IMR-90 (cell line): ENCODE measurements around the gene DAAM2. TPM values are rescaled to one million over a fixed set of nuclear protein-coding genes. Genes with fewer than 3 reads are reported as not detected.

Experiments
- ATAC-seq: fragments of 200-7000 bp; cut with Tn5 transposase; 2 replicates; pipeline ENCODE4 v1.9.1; 2020; ENCODE audit warnings: low read depth, mild to moderate bottlenecking, moderate library complexity
- BruUV-seq: library from RNA; stranded (reverse); fragments of 400-500 nt; replicated peaks from 2 replicates; lab custom pipeline; 2021; lab: Mats Ljungman, UMichigan
- CTCF ChIA-PET: fragments of 300-600 bp; formaldehyde crosslinking; extraction: SDS; loops from one replicate; lab custom pipeline; 2021; ENCODE audit warnings: antibody characterized with exemption; lab: Yijun Ruan, JAX
- POLR2A ChIA-PET: fragments of 300-600 bp; sonication (Branson Sonifier 250); formaldehyde crosslinking; loops from one replicate; lab custom pipeline; 2022; ENCODE audit warnings: antibody characterized with exemption; ENCODE audit not compliant: unreplicated experiment; lab: Charles Lee
- DNase-seq: peaks from one replicate; pipeline ENCODE4 v3.0.0; 2013
- H2AFZ ChIP-seq: replicated peaks from 2 replicates; pipeline ENCODE3; 2013; ENCODE audit warnings: low read length, mild to moderate bottlenecking; ENCODE audit not compliant: poor library complexity
- H2AK5ac ChIP-seq: 2 replicates; pipeline ENCODE4 v1.6.1; 2013; ENCODE audit warnings: low read depth, low read length, inconsistent platforms
- H2AK9ac ChIP-seq: replicated peaks from 2 replicates; pipeline ENCODE3; 2013; ENCODE audit warnings: mild to moderate bottlenecking, low read depth, low read length, moderate library complexity; ENCODE audit not compliant: poor library complexity
- H2BK120ac ChIP-seq: 2 replicates; pipeline ENCODE4 v1.6.1; 2013; ENCODE audit warnings: low read depth, low read length, inconsistent platforms
- H2BK15ac ChIP-seq: 3 replicates; pipeline ENCODE4 v1.6.1; 2013; ENCODE audit warnings: low read depth, low read length, inconsistent platforms
- H2BK20ac ChIP-seq: 2 replicates; pipeline ENCODE4 v1.6.1; 2013; ENCODE audit warnings: low read depth, mild to moderate bottlenecking, inconsistent platforms, low read length, moderate library complexity
- H2BK5ac ChIP-seq: 2 replicates; pipeline ENCODE4 v1.6.1; 2013; ENCODE audit warnings: mild to moderate bottlenecking, low read depth, low read length, inconsistent platforms; ENCODE audit not compliant: poor library complexity, severe bottlenecking
- H3K14ac ChIP-seq: replicated peaks from 2 replicates; pipeline ENCODE4 v1.6.1; 2013; ENCODE audit warnings: low read depth, low read length, inconsistent platforms
- H3K18ac ChIP-seq: 2 replicates; pipeline ENCODE4 v1.6.1; 2013; ENCODE audit warnings: low read depth, low read length, control low read depth
- H3K23ac ChIP-seq: 2 replicates; pipeline ENCODE4 v1.6.1; 2013; ENCODE audit warnings: low read depth, low read length, inconsistent platforms
- H3K27ac ChIP-seq: 2 replicates; pipeline ENCODE4 v1.5.1; 2013; ENCODE audit warnings: mild to moderate bottlenecking, control low read depth, low read length; ENCODE audit not compliant: insufficient read depth
- H3K27me3 ChIP-seq: 2 replicates; pipeline ENCODE4 v1.6.1; 2013; ENCODE audit warnings: low read length; ENCODE audit not compliant: control insufficient read depth, insufficient read depth
- H3K36me3 ChIP-seq: 2 replicates; pipeline ENCODE4 v1.6.1; 2013; ENCODE audit warnings: low read length, mixed read lengths; ENCODE audit not compliant: control insufficient read depth, insufficient read depth
- H3K4ac ChIP-seq: 2 replicates; pipeline ENCODE4 v1.6.1; 2013; ENCODE audit warnings: low read depth, low read length, inconsistent platforms
- H3K4me1 ChIP-seq: 2 replicates; pipeline ENCODE4 v1.6.1; 2013; ENCODE audit warnings: low read length, mixed read lengths; ENCODE audit not compliant: control insufficient read depth, insufficient read depth
- H3K4me2 ChIP-seq: 2 replicates; pipeline ENCODE4 v1.6.1; 2013; ENCODE audit warnings: low read depth, mild to moderate bottlenecking, control low read depth, low read length, moderate library complexity
- H3K4me3 ChIP-seq: 2 replicates; pipeline ENCODE4 v1.5.1; 2013; ENCODE audit warnings: low read depth, mild to moderate bottlenecking, control low read depth, low read length, moderate library complexity; ENCODE audit not compliant: insufficient read depth
- H3K56ac ChIP-seq: 2 replicates; pipeline ENCODE4 v1.6.1; 2013; ENCODE audit warnings: low read length, inconsistent platforms; ENCODE audit not compliant: insufficient read depth; ENCODE audit errors: extremely low read depth
- H3K79me1 ChIP-seq, 2 experiments: 2 replicates each; pipeline ENCODE4 v1.6.1; 2013; ENCODE audit warnings: low read length in 2 of 2, inconsistent platforms in 1 of 2, low read depth in 1 of 2
- H3K9ac ChIP-seq: 2 replicates; pipeline ENCODE4 v1.6.1; 2013; ENCODE audit warnings: low read depth, low read length, control low read depth
- H3K9me1 ChIP-seq: 2 replicates; pipeline ENCODE4 v1.6.1; 2013; ENCODE audit warnings: low read length, inconsistent platforms; ENCODE audit not compliant: insufficient read depth
- H3K9me3 ChIP-seq: 2 replicates; pipeline ENCODE4 v1.6.1; 2013; ENCODE audit warnings: low read length; ENCODE audit not compliant: control insufficient read depth, insufficient read depth
- H4K20me1 ChIP-seq: 2 replicates; pipeline ENCODE4 v1.6.1; 2013; ENCODE audit warnings: low read length, inconsistent platforms; ENCODE audit not compliant: insufficient read depth
- H4K5ac ChIP-seq: 2 replicates; pipeline ENCODE4 v1.6.1; 2013; ENCODE audit warnings: mild to moderate bottlenecking, low read depth, low read length, control low read depth
- H4K8ac ChIP-seq, 2 experiments: 2 replicates each; pipeline ENCODE4 v1.6.1; 2013; ENCODE audit warnings: low read depth in 2 of 2, low read length in 2 of 2, control low read depth in 1 of 2, inconsistent platforms in 1 of 2
- H4K91ac ChIP-seq: 2 replicates; pipeline ENCODE4 v1.6.1; 2013; ENCODE audit warnings: low read depth, low read length, inconsistent platforms; ENCODE audit not compliant: insufficient read depth
- BHLHE40 ChIP-seq: fragments of 150-350 bp; IDR thresholded peaks from 2 replicates; pipeline ENCODE4 v1.6.1; 2016; ENCODE audit warnings: mild to moderate bottlenecking, low read depth, low read length
- CHD1 ChIP-seq: IDR thresholded peaks from 2 replicates; pipeline ENCODE4 v1.6.1; 2012; ENCODE audit warnings: low read depth, low read length, improper control_type of control experiment
- CTCF ChIP-seq: conservative IDR thresholded peaks from 2 replicates; pipeline ENCODE4 v1.5.1; 2012; ENCODE audit warnings: mild to moderate bottlenecking, low read depth, low read length, improper control_type of control experiment
- ELK1 ChIP-seq: fragments of 150-350 bp; IDR thresholded peaks from 2 replicates; pipeline ENCODE4 v1.6.1; 2016; ENCODE audit warnings: low read depth, mild to moderate bottlenecking, low read length, moderate library complexity, borderline replicate concordance
- FOS ChIP-seq: fragments of 150-350 bp; IDR thresholded peaks from 2 replicates; pipeline ENCODE4 v1.6.1; 2016; ENCODE audit warnings: low read depth, low read length
- MAFK ChIP-seq: IDR thresholded peaks from 2 replicates; pipeline ENCODE4 v1.6.1; 2012; ENCODE audit warnings: low read depth, low read length, improper control_type of control experiment
- MAZ ChIP-seq: IDR thresholded peaks from 2 replicates; pipeline ENCODE4 v1.6.1; 2012; ENCODE audit warnings: low read depth, mild to moderate bottlenecking, low read length, improper control_type of control experiment, moderate library complexity, borderline replicate concordance
- MXI1 ChIP-seq: IDR thresholded peaks from 2 replicates; pipeline ENCODE4 v1.6.1; 2012; ENCODE audit warnings: low read depth, mild to moderate bottlenecking, low read length, moderate library complexity, borderline replicate concordance
- NFE2L2 ChIP-seq: fragments of 150-350 bp; IDR thresholded peaks from 2 replicates; pipeline ENCODE4 v1.6.1; 2016; ENCODE audit warnings: low read depth, mild to moderate bottlenecking, low read length
- POLR2A ChIP-seq: IDR thresholded peaks from 2 replicates; pipeline ENCODE4 v1.6.1; 2012; ENCODE audit warnings: mild to moderate bottlenecking, low read depth, low read length
- RAD21 ChIP-seq: IDR thresholded peaks from 2 replicates; pipeline ENCODE4 v1.6.1; 2012; ENCODE audit warnings: low read length, improper control_type of control experiment
- RCOR1 ChIP-seq: IDR thresholded peaks from 2 replicates; pipeline ENCODE4 v1.6.1; 2012; ENCODE audit warnings: mild to moderate bottlenecking, low read length, improper control_type of control experiment; ENCODE audit not compliant: insufficient replicate concordance
- RFX5 ChIP-seq: IDR thresholded peaks from 2 replicates; pipeline ENCODE4 v1.8.0; 2012; ENCODE audit warnings: low read depth, mild to moderate bottlenecking, low read length, moderate library complexity
- SMC3 ChIP-seq: fragments of 150-350 bp; IDR thresholded peaks from 2 replicates; pipeline ENCODE4 v1.6.1; 2016; ENCODE audit warnings: low read depth, mild to moderate bottlenecking, antibody characterized with exemption, low read length, moderate library complexity
- WGBS, 2 experiments: methylation state at CpG; one replicate each; pipeline versions ENCODE4 v1.1.5 to v1.1.7; 2013; ENCODE audit warnings: missing lambda C conversion rate in 2 of 2; ENCODE audit not compliant: insufficient read length in 1 of 2; ENCODE audit errors: extremely low coverage in 2 of 2; 5-methylcytosine and 5-hydroxymethylcytosine counted together
- dilution Hi-C: fragments of 300-500 bp; cut with HindIII; formaldehyde crosslinking; loops from one replicate; pipeline ENCODE4 v1.14.3; 2018; ENCODE audit warnings: low sequenced_read_pairs; ENCODE audit not compliant: unreplicated experiment
- in situ Hi-C: fragments of 300-500 bp; cut with MboI; formaldehyde crosslinking; loops from 3 replicates; pipeline ENCODE4 v1.14.3; 2019; ENCODE audit warnings: low sequenced_read_pairs, inconsistent platforms, mixed read lengths
- intact Hi-C: fragments of 100-400 bp; cut with micrococcal nuclease; formaldehyde crosslinking; loops from 2 replicates; pipeline ENCODE4 v1.10.0; 2022
- polyA plus RNA-seq, 3 experiments: library from polyadenylated mRNA; depleted of rRNA; stranded (reverse); fragments of >200 nt; gene quantifications; 2 replicates each; pipeline ENCODE4 v1.2.3, GENCODE V29; 2012; ENCODE audit warnings: low replicate concordance in 1 of 3
- total RNA-seq: library from RNA; depleted of rRNA; stranded (reverse); fragments of >200 nt; gene quantifications from 2 replicates; pipeline ENCODE4 v1.2.3, GENCODE V29; 2012
- TF ChIP-seq, protein P1 (sequence below): fragments of 150-350 bp; IDR thresholded peaks from 2 replicates; pipeline ENCODE4 v1.6.1; 2017; ENCODE audit warnings: mild to moderate bottlenecking, antibody characterized with exemption, low read length, low read depth

The DAAM2 gene
- total and polyA plus RNA-seq, 2 of the 4 experiments (the other 2 are of a cell fraction), result 11.2 to 12.9 TPM

DNA sequence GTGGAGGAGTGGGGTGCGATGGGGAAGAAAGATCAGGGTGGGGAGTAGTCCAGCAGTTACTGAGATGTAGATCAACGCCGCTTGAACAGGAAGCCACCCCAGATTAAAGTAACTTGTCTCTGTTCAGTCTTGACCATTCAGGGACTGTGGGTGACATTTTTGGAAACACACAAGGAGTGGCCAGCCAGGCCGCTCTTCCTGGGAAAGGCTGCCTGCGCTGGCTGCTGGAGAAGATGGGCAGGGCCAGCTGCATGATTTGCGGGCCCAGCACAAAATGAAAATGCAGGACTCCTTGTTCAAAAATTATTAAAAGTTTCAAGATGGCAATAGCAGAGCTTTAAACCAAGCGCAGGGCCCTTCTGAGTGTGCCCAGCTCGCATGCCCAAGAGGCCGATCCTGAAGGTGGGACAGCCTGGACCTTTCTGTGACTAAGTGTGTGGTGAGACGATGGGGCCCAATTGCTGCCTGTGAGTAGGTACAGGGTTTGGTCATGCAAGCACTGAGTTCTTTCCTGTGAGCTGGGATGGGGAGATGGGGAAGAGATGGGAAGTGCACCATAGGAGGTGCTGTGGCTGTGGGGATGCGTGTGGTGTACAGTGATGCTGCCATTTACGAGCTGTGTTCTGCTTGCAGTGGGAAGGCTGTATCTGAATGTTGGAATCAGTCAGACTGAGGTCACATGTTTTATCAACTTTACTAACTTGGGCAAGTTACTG lies 51.3 kb downstream of the DAAM2 start:
- ChIA-PET CTCF (interaction anchor here (1.1 to 1.8 kb wide), 3 partner anchors 14 to 36 kb away, joined by 3 to 4 read pairs (median 3); no protein-coding TSS in a partner anchor), POLR2A (no interaction called here)
- in situ Hi-C loops, result no loop called here
- WGBS, 2 experiments, result 97% methylated on average over 9 of the region's 12 CpGs; no CpG with 5 or more reads in 1 of the 2 experiments
- H3K36me3 ChIP-seq, result no peaks in the 10 kb centered on the region
- H2BK20ac ChIP-seq, result no peak overlapping the region
- no peak overlapping the region for H4K5ac ChIP-seq
- H3K9me3 ChIP-seq, result no peaks in the 10 kb centered on the region
- H2AK9ac ChIP-seq, result no peak overlapping the region
- dilution Hi-C loops, result no loop called here
- H3K27me3 ChIP-seq, result no peaks in the 10 kb centered on the region
- no peak overlapping the region for H4K8ac ChIP-seq
- peaks cover 8% of the 10 kb centered on the region for H3K9me1 ChIP-seq
- intact Hi-C loops, result loop anchor here (5.0 kb wide), 1 partner anchor 51 kb away; the partner anchor contains the start of gene DAAM2
- no peak overlapping the region for H3K56ac ChIP-seq
- no peak overlapping the region for H2BK5ac ChIP-seq
- H3K4me2 ChIP-seq, result no peak overlapping the region
- H3K14ac ChIP-seq, result no peak overlapping the region
- no peak overlapping the region for H3K18ac ChIP-seq
- H2BK15ac ChIP-seq, result no peak overlapping the region
- no peak overlapping the region for H3K4ac ChIP-seq
- peak; percentile 6 for DNase-seq
- ATAC-seq, result no peak
- BruUV-seq, result no TSS peak
- H3K4me3 ChIP-seq, result no peak overlapping the region
- no peaks in the 10 kb centered on the region for H4K20me1 ChIP-seq
- no peak overlapping the region for H2AFZ ChIP-seq
- H4K91ac ChIP-seq, result no peak overlapping the region
- no peak overlapping the region for H3K23ac ChIP-seq
- H3K79me1 ChIP-seq, result peaks cover 3 to 4% of the 10 kb centered on the region in 2 experiments; a peak in 1 of 4 replicates
- H2AK5ac ChIP-seq, result no peak overlapping the region
- H3K4me1 ChIP-seq, result peaks cover 7% of the 10 kb centered on the region
- H2BK120ac ChIP-seq, result no peak overlapping the region
- no peak overlapping the region for H3K27ac ChIP-seq
- no peak overlapping the region for H3K9ac ChIP-seq
- TF ChIP-seq NFE2L2, result no peak
- no peak for TF ChIP-seq POLR2A
- no peak for TF ChIP-seq MAZ
- no peak for TF ChIP-seq RCOR1
- TF ChIP-seq CTCF, result no peak
- TF ChIP-seq ELK1, result no peak
- no peak for TF ChIP-seq FOS
- TF ChIP-seq BHLHE40, result no peak
- no peak for TF ChIP-seq RAD21
- no peak for TF ChIP-seq MAFK
- TF ChIP-seq, protein P1, sequence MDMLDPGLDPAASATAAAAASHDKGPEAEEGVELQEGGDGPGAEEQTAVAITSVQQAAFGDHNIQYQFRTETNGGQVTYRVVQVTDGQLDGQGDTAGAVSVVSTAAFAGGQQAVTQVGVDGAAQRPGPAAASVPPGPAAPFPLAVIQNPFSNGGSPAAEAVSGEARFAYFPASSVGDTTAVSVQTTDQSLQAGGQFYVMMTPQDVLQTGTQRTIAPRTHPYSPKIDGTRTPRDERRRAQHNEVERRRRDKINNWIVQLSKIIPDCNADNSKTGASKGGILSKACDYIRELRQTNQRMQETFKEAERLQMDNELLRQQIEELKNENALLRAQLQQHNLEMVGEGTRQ, result no peak
- TF ChIP-seq SMC3, result no peak
- TF ChIP-seq CHD1, result no peak
- TF ChIP-seq RFX5, result no peak
- no peak for TF ChIP-seq MXI1
